ENCODE measurements around the gene SPNS1.
A peak's percentile ranks its signal among the peaks of the same experiment; 100 is the strongest.
"Not testable (repeated sequence)": the region's sequence is repeated elsewhere in the genome, so short reads cannot be mapped to it uniquely, and the experiment has no call there.

The SPNS1 gene

DNA sequence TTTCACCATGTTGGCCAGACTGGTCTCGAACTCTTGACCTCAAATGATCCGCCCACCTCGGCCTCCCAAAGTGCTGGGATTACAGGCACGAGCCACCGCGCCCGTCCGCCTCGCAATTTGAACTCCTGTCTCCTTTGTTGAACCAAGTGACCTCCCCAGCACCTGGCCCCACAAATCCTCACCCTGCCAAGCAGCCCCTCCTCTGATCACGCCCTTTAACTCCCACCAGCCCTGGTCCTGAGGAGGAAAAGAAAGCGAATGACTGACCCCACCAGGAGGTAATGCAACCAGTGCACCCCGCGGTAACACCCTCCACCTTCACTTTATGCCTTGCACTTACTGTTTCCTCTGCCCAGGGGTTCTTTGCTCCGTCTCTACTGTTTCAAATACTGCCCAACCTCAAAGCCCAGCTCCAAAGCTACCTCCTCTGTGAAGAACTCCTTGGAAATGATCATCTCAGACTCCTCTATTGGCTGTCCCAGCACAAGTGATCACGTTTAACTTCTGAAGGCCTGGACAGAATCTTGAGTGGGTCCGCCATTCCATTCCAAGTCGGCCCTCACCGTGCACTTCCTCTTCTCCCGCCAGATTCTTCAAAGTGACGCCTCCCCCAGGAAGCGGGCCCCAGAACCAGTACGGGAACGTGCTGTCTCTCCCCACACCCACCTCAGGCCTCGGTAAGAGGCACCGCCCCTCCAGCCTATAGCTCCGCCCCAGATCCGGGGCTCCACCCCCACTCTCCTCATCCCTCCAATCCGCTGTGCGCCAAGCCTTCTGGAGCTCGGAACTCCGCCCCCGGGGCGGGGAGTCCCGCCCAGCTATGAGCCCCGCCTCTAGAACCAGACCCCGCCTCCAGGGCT is 38.4 kb upstream of the SPNS1 start:
- Mint-ChIP-seq H3K9me3 (no peaks in the 10 kb centered on the region), H3K4me3 (no peak overlapping the region), H3K36me3 (ENCODE audit: low read depth) (no peaks in the 10 kb centered on the region), H3K27ac (no peak overlapping the region), H3K4me1 (no peaks in the 10 kb centered on the region), H3K27me3 (ENCODE audit: low read depth) (peaks cover 8% of the 10 kb centered on the region)
- TF ChIP-seq, protein P1, sequence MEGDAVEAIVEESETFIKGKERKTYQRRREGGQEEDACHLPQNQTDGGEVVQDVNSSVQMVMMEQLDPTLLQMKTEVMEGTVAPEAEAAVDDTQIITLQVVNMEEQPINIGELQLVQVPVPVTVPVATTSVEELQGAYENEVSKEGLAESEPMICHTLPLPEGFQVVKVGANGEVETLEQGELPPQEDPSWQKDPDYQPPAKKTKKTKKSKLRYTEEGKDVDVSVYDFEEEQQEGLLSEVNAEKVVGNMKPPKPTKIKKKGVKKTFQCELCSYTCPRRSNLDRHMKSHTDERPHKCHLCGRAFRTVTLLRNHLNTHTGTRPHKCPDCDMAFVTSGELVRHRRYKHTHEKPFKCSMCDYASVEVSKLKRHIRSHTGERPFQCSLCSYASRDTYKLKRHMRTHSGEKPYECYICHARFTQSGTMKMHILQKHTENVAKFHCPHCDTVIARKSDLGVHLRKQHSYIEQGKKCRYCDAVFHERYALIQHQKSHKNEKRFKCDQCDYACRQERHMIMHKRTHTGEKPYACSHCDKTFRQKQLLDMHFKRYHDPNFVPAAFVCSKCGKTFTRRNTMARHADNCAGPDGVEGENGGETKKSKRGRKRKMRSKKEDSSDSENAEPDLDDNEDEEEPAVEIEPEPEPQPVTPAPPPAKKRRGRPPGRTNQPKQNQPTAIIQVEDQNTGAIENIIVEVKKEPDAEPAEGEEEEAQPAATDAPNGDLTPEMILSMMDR (IDR thresholded peaks at IDR 0.05; ENCODE audit: unreplicated experiment in 3 of 3) = no peak

- TF ChIP-seq, protein P1 (IDR thresholded peaks at IDR 0.05; ENCODE audit: unreplicated experiment in 3 of 3) = no peak
- no peaks in the 10 kb centered on the region for H3K9me3 Mint-ChIP-seq
- H3K27ac Mint-ChIP-seq = no peak overlapping the region
- peaks cover 8% of the 10 kb centered on the region for H3K27me3 Mint-ChIP-seq (ENCODE audit: low read depth)
- H3K4me1 Mint-ChIP-seq = no peaks in the 10 kb centered on the region
- H3K36me3 Mint-ChIP-seq (ENCODE audit: low read depth) = no peaks in the 10 kb centered on the region
- H3K4me3 Mint-ChIP-seq = no peak overlapping the region
Observed at GRCh38 chr16:28936784-28937155, 37.8 kb upstream of the SPNS1 start.

DNA sequence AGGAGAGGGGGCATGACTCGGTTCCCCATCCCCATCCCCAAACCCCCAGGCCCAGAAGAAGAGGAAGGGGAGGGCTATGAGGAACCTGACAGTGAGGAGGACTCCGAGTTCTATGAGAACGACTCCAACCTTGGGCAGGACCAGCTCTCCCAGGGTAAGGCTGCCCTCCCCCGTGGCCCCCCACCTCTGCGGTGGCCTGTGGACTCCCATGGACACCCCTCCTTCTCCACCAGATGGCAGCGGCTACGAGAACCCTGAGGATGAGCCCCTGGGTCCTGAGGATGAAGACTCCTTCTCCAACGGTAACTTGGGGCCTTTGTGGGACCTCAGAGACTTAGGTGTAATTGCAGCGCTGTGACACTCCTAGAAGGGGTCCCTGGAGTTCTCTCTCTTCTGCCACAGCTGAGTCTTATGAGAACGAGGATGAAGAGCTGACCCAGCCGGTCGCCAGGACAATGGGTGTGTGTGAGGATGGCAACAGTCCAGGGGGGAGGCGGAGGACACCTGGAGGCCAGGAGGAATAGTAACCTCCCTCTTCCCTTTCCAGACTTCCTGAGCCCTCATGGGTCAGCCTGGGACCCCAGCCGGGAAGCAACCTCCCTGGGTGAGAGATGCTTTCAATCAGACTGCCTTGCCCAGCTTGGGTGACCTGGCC is 37.2 kb upstream of the SPNS1 start:
- Mint-ChIP-seq H3K4me1 (no peaks in the 10 kb centered on the region), H3K4me3 (no peak overlapping the region), H3K36me3 (ENCODE audit: low read depth) (no peaks in the 10 kb centered on the region)

DNA sequence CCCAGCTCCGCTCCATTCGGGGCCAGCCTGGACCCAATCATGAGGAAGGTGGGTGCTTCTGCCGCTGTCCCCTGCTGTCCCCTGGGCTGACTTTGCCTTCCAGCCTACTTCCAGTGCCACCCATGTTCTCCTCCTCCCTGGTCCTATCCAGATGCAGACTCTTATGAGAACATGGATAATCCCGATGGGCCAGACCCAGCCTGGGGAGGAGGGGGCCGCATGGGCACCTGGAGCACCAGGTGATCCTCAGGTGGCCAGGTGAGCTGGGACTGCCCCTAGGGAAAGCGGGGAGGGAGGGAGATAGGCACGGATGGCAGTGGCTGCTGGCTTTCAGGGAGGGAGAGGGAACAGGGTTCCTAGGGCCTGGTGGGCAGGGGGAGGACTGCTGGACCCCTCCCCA is 35.9 kb upstream of the SPNS1 start:
- Mint-ChIP-seq H3K27me3 (ENCODE audit: low read depth) (peaks cover under 1% of the 10 kb centered on the region), H3K27ac (no peak overlapping the region), H3K4me3 (no peak overlapping the region), H3K9me3 (no peaks in the 10 kb centered on the region), H3K4me1 (peaks cover 7% of the 10 kb centered on the region), H3K36me3 (ENCODE audit: low read depth) (no peaks in the 10 kb centered on the region)
- TF ChIP-seq, protein P1 (IDR thresholded peaks at IDR 0.05; ENCODE audit: unreplicated experiment in 3 of 3) = no peak

More for the DNA sequence above, 37.2 kb upstream of the SPNS1 start:
- Mint-ChIP-seq H3K9me3 (no peaks in the 10 kb centered on the region), H3K27me3 (ENCODE audit: low read depth) (peaks cover 8% of the 10 kb centered on the region), H3K27ac (no peak overlapping the region)
- TF ChIP-seq, protein P1 (IDR thresholded peaks at IDR 0.05; ENCODE audit: unreplicated experiment in 3 of 3) = no peak

GRCh38 chr16:28939825-28940224 is 34.8 kb upstream of the SPNS1 start:
- H3K9me3 Mint-ChIP-seq; H3K27me3 Mint-ChIP-seq (ENCODE audit: low read depth): not testable (repeated sequence)
- H3K4me1 Mint-ChIP-seq = peaks cover 11% of the 10 kb centered on the region

DNA sequence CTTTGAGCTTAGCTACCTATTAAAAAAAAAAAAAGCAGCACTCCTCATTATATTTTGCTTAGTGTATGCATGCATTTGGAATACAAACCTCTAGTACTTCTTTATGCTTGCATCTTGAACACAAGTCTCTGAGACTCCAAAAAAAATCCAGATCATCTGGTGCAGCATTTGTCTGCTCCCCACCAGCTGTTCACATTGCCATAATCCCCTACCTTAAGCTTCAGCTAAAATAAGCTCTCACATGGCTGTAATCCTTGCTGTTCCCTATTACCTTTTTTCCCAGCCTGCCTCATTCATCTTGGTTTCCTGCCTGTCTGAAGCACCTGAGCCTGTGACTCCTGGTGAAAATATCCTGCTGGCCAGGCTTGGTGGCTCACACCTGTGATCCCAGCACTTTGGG is 31.3 kb upstream of the SPNS1 start:
- no peak overlapping the region for H3K4me3 Mint-ChIP-seq
- peak overlapping the region in 2 of 3 experiments; percentile 49 to 79 for H3K27ac Mint-ChIP-seq
- peaks cover 12% of the 10 kb centered on the region for H3K27me3 Mint-ChIP-seq (ENCODE audit: low read depth)
- H3K9me3 Mint-ChIP-seq = no peaks in the 10 kb centered on the region
- peaks cover 17% of the 10 kb centered on the region for H3K4me1 Mint-ChIP-seq
- TF ChIP-seq, protein P1 (IDR thresholded peaks at IDR 0.05; ENCODE audit: unreplicated experiment in 3 of 3) = no peak
- H3K36me3 Mint-ChIP-seq (ENCODE audit: low read depth) = no peaks in the 10 kb centered on the region

More at GRCh38 chr16:28939825-28940224, 34.8 kb upstream of the SPNS1 start:
- H3K27ac Mint-ChIP-seq; H3K4me3 Mint-ChIP-seq; H3K36me3 Mint-ChIP-seq (ENCODE audit: low read depth): not testable (repeated sequence)

Measured in nephron (organoid).